GM12878 (cell line): ENCODE measurements around the gene ADCY10. TPM values are rescaled to one million over a fixed set of nuclear protein-coding genes. Genes with fewer than 3 reads are reported as not detected.

Experiments
- ATAC-seq: fragments of 200-7000 bp; cut with Tn5 transposase; 3 replicates; pipeline ENCODE4 v1.9.1; 2020; ENCODE audit warnings: mild to moderate bottlenecking, moderate library complexity
- BruUV-seq: library from RNA; stranded (reverse); fragments of 400-500 nt; replicated peaks from 2 replicates; lab custom pipeline; 2021; lab: Mats Ljungman, UMichigan
- CTCF ChIA-PET: fragments of 300-600 bp; sonication (Branson Sonifier 250); formaldehyde crosslinking; extraction: SDS; loops from one replicate; lab custom pipeline; 2021; ENCODE audit warnings: inconsistent platforms; lab: Yijun Ruan, JAX
- POLR2A ChIA-PET: fragments of 350-600 bp; formaldehyde crosslinking; extraction: SDS; loops from one replicate; lab custom pipeline; 2021; ENCODE audit warnings: inconsistent platforms; lab: Charles Lee
- RAD21 ChIA-PET: fragments of 300-600 bp; sonication (Branson Sonifier 250); formaldehyde crosslinking; loops from one replicate; lab custom pipeline; 2023; ENCODE audit warnings: antibody characterized with exemption; ENCODE audit not compliant: unreplicated experiment; lab: Charles Lee
- SMC1A ChIA-PET: fragments of 300-600 bp; sonication (Branson Sonifier 250); formaldehyde crosslinking; loops from one replicate; lab custom pipeline; 2023; ENCODE audit not compliant: unreplicated experiment, uncharacterized antibody; lab: Charles Lee
- DNase-seq: peaks from one replicate; pipeline ENCODE4 v3.0.0-alpha.2; 2011; ENCODE audit warnings: low read depth, low spot score
- FAIRE-seq: peaks from 3 replicates; lab custom pipeline; 2011; peaks lifted over from hg19 to GRCh38; lab: Jason Lieb, UNC
- H2AFZ ChIP-seq: 2 replicates; pipeline ENCODE4 v1.6.0; 2011; ENCODE audit warnings: low read depth, low read length, control low read depth; ENCODE audit not compliant: control insufficient read depth
- H3K27ac ChIP-seq: 2 replicates; pipeline ENCODE4 v1.5.1; 2011; ENCODE audit warnings: control low read depth; ENCODE audit not compliant: control insufficient read depth, insufficient read depth
- H3K27me3 ChIP-seq, 2 experiments: replicated peaks in 1 of 2; 2 replicates each; pipeline versions ENCODE4 v1.6.0 to v1.6.1; 2011; ENCODE audit warnings: low read length in 1 of 2; ENCODE audit not compliant: control insufficient read depth in 2 of 2, insufficient read depth in 2 of 2
- H3K36me3 ChIP-seq, 2 experiments: 2 replicates each; pipeline ENCODE4 v1.5.1; 2011; ENCODE audit warnings: low read length in 1 of 2; ENCODE audit not compliant: control insufficient read depth in 2 of 2, insufficient read depth in 2 of 2
- H3K4me1 ChIP-seq: 2 replicates; pipeline ENCODE4 v1.6.1; 2011; ENCODE audit warnings: mild to moderate bottlenecking, low read length, moderate library complexity, mixed read lengths; ENCODE audit not compliant: control insufficient read depth, insufficient read depth
- H3K4me2 ChIP-seq: 2 replicates; pipeline ENCODE4 v1.6.0; 2011; ENCODE audit warnings: control low read depth; ENCODE audit not compliant: control insufficient read depth, insufficient read depth
- H3K4me3 ChIP-seq: fragments of 200-600 bp; sonication (generic); 2 replicates; pipeline ENCODE4 v1.5.1; 2016
- H3K79me2 ChIP-seq: 2 replicates; pipeline ENCODE4 v1.6.0; 2011; ENCODE audit warnings: low read length; ENCODE audit not compliant: control insufficient read depth, insufficient read depth
- H3K9ac ChIP-seq: 2 replicates; pipeline ENCODE4 v1.8.0; 2011; ENCODE audit warnings: low read length, control low read depth, mixed read lengths; ENCODE audit not compliant: control insufficient read depth, insufficient read depth
- H3K9me3 ChIP-seq: replicated peaks from 3 replicates; pipeline ENCODE4 v1.5.1; 2011; ENCODE audit warnings: mild to moderate bottlenecking, low read length; ENCODE audit not compliant: control insufficient read depth, insufficient read depth
- H4K20me1 ChIP-seq: 2 replicates; pipeline ENCODE4 v1.6.0; 2011; ENCODE audit not compliant: control insufficient read depth, insufficient read depth
- ESRRA ChIP-seq: IDR thresholded peaks from 2 replicates; pipeline ENCODE4 v1.6.1; 2012; ENCODE audit warnings: mild to moderate bottlenecking, low read length, improper control_type of control experiment
- FOXK2 ChIP-seq: fragments of 450-650 bp; IDR thresholded peaks from 2 replicates; pipeline ENCODE4 v1.6.1; 2017; ENCODE audit warnings: mild to moderate bottlenecking, moderate library complexity
- MTA3 ChIP-seq: IDR thresholded peaks from 2 replicates; pipeline ENCODE4 v1.6.1; 2012; ENCODE audit warnings: low read length, inconsistent platforms, borderline replicate concordance
- NFYA ChIP-seq: IDR thresholded peaks from 2 replicates; pipeline ENCODE4 v1.6.1; 2011; ENCODE audit warnings: low read depth, mild to moderate bottlenecking, low read length, improper control_type of control experiment, borderline replicate concordance
- PAX5 ChIP-seq: IDR thresholded peaks from 2 replicates; pipeline ENCODE4 v1.6.1; 2011; ENCODE audit warnings: low read depth, low read length, borderline replicate concordance
- RELB ChIP-seq: fragments of 450-650 bp; IDR thresholded peaks from 2 replicates; pipeline ENCODE4 v1.6.1; 2017; ENCODE audit warnings: low read depth, mild to moderate bottlenecking, moderate library complexity
- SIN3A ChIP-seq: IDR thresholded peaks from 2 replicates; pipeline ENCODE4 v1.6.1; 2012; ENCODE audit warnings: low read depth, low read length, improper control_type of control experiment
- SIX5 ChIP-seq: IDR thresholded peaks from 2 replicates; pipeline ENCODE4 v1.6.1; 2011; ENCODE audit warnings: mild to moderate bottlenecking, low read depth, low read length, moderate library complexity; ENCODE audit not compliant: severe bottlenecking
- SP1 ChIP-seq: IDR thresholded peaks from one replicate; pipeline ENCODE4 v1.6.1; 2011; ENCODE audit warnings: low read depth, low read length
- SRF ChIP-seq, 2 experiments: IDR thresholded peaks; 2 replicates each; pipeline ENCODE4 v1.6.1; 2011; ENCODE audit warnings: low read depth in 2 of 2, low read length in 2 of 2, mild to moderate bottlenecking in 1 of 2, moderate library complexity in 1 of 2
- TARDBP ChIP-seq: IDR thresholded peaks from 2 replicates; pipeline ENCODE4 v1.6.1; 2016; ENCODE audit warnings: borderline replicate concordance
- TCF3 ChIP-seq: IDR thresholded peaks from 2 replicates; pipeline ENCODE4 v1.6.1; 2012; ENCODE audit warnings: low read depth, mild to moderate bottlenecking, low read length, borderline replicate concordance; ENCODE audit not compliant: insufficient read depth
- in situ Hi-C: fragments of 300-500 bp; cut with MboI; formaldehyde crosslinking; loops from 9 replicates; pipeline ENCODE4 v1.14.3; 2018; ENCODE audit warnings: mixed read lengths
- intact Hi-C: fragments of 100-400 bp; cut with micrococcal nuclease; formaldehyde crosslinking; loops from one replicate; pipeline ENCODE4 v1.14.2; 2022; ENCODE audit not compliant: unreplicated experiment
- polyA plus RNA-seq, 11 experiments: library from polyadenylated mRNA; depleted of rRNA in 4 of 11; unstranded in 6 of 11; stranded (reverse) in 5 of 11; fragments of >200 nt; fragmentation: Nextera tagmentation in 4 of 11; fragmentation: Illumina TruSeq in 1 of 11; extraction: Ambion mirVana in 4 of 11; extraction: Trizol in 1 of 11; gene quantifications; 1 replicate in 1 of 11; 2 replicates in 10 of 11; pipeline versions ENCODE4 v1.2.1 to v1.2.3, GENCODE V29; 2011 to 2016; ENCODE audit warnings: inconsistent platforms in 2 of 11, missing spikeins in 2 of 11, low read depth in 1 of 11
- total RNA-seq, 4 experiments: library from RNA; depleted of rRNA in 3 of 4; stranded (reverse); fragments of >200 nt in 3 of 4; fragmentation: Illumina TruSeq in 1 of 4; extraction: Trizol in 1 of 4; gene quantifications; 2 replicates each; pipeline versions ENCODE4 v1.2.1 to v1.2.3, GENCODE V29; 2013 to 2021

ADCY10 gene
- total and polyA plus RNA-seq, 10 of the 15 experiments (the other 5 are each of a cell fraction or from before 2014, with no cell fraction given), result 0.13 to 0.22 TPM; not detected in 8

- no peak overlapping the region for H3K4me3 ChIP-seq
- TF ChIP-seq TCF3 (no peak), RELB (no peak), SRF (IDR thresholded peaks at IDR 0.05; ENCODE audit: low read depth in 2 of 2, low read length in 2 of 2) (no peak), ESRRA (no peak), PAX5 (no peak), SIN3A (no peak), FOXK2 (no peak), NFYA (no peak), SIX5 (no peak), MTA3 (no peak), SP1 (no peak), TARDBP (no peak)
- TF ChIP-seq, all 136 proteins: peak for 0
- DNase-seq (no peak), FAIRE-seq (no peak), ATAC-seq (no peak)
- ChIA-PET SMC1A (no interaction called here), POLR2A (interaction anchor here (1.3 kb wide), 1 partner anchor 13 kb away, joined by 4 read pairs; no protein-coding TSS in a partner anchor), CTCF (interaction anchor here (0.7 kb wide), 1 partner anchor 308 kb away, joined by 6 read pairs; no protein-coding TSS in a partner anchor), RAD21 (interaction anchor here (1.3 kb wide), 1 partner anchor 54 kb away, joined by 3 read pairs; no protein-coding TSS in a partner anchor)
- Histone ChIP-seq H3K4me2 (no peak overlapping the region), H3K36me3 (peaks cover 15 to 33% of the 10 kb centered on the region in 2 experiments), H3K4me1 (no peaks in the 10 kb centered on the region), H3K9me3 (no peaks in the 10 kb centered on the region), H4K20me1 (no peaks in the 10 kb centered on the region), H3K27me3 (no peaks in the 10 kb centered on the region), H3K79me2 (no peaks in the 10 kb centered on the region), H3K27ac (no peak overlapping the region), H2AFZ (no peak overlapping the region), H3K9ac (no peak overlapping the region)
- BruUV-seq, result no TSS peak
- intact Hi-C loops, result no loop called here
- in situ Hi-C loops, result no loop called here
These were observed 139.2 kb downstream of the ADCY10 start for GRCh38 chr1:167774710-167775109.
